MM.1S (cell line): ENCODE results near the gene ELMOD2.

Source experiments
- DNase-seq: peaks from one replicate; pipeline ENCODE4 v3.0.0-alpha.2; 2015
- H2AFZ ChIP-seq: fragments of 300-600 bp; sonication (generic); 2 replicates; pipeline ENCODE4 v1.6.0; 2016; ENCODE audit warnings: antibody characterized with exemption, low read length
- H3F3A ChIP-seq: fragments of 300-600 bp; sonication (generic); 2 replicates; pipeline ENCODE4 v1.6.1; 2016; ENCODE audit warnings: mild to moderate bottlenecking, antibody characterized with exemption, low read length, moderate library complexity, mixed read lengths; ENCODE audit not compliant: insufficient read depth
- H3K27ac ChIP-seq: fragments of 300-600 bp; sonication (generic); 2 replicates; pipeline ENCODE4 v1.5.1; 2016; ENCODE audit warnings: mild to moderate bottlenecking, low read length
- H3K27me3 ChIP-seq: fragments of 300-600 bp; sonication (generic); replicated peaks from 2 replicates; pipeline ENCODE4 v1.6.0; 2016; ENCODE audit warnings: low read length; ENCODE audit not compliant: insufficient read depth
- H3K36me3 ChIP-seq: fragments of 300-600 bp; sonication (generic); replicated peaks from 2 replicates; pipeline ENCODE4 v1.6.1; 2016; ENCODE audit warnings: mild to moderate bottlenecking, low read length, mixed read lengths; ENCODE audit not compliant: insufficient read depth
- H3K4me1 ChIP-seq: fragments of 300-600 bp; sonication (generic); 2 replicates; pipeline ENCODE4 v1.6.1; 2016; ENCODE audit warnings: low read length, mixed read lengths
- H3K4me2 ChIP-seq: fragments of 300-600 bp; sonication (generic); 2 replicates; pipeline ENCODE4 v1.6.0; 2016; ENCODE audit warnings: low read depth, low read length
- H3K4me3 ChIP-seq: fragments of 300-600 bp; sonication (generic); 2 replicates; pipeline ENCODE4 v1.5.1; 2016; ENCODE audit warnings: low read length, mixed read lengths
- H3K79me2 ChIP-seq: fragments of 300-600 bp; sonication (generic); 2 replicates; pipeline ENCODE4 v1.6.1; 2016; ENCODE audit warnings: mixed run types, low read length, mixed read lengths
- H3K9ac ChIP-seq: fragments of 300-600 bp; sonication (generic); 2 replicates; pipeline ENCODE4 v1.6.1; 2016; ENCODE audit warnings: low read length, mixed read lengths
- H3K9me2 ChIP-seq: fragments of 300-600 bp; sonication (generic); replicated peaks from 2 replicates; pipeline ENCODE4 v1.6.1; 2016; ENCODE audit warnings: mild to moderate bottlenecking, low read length, mixed read lengths; ENCODE audit not compliant: insufficient read depth
- H3K9me3 ChIP-seq: fragments of 300-600 bp; sonication (generic); replicated peaks from 2 replicates; pipeline ENCODE4 v1.6.1; 2016; ENCODE audit warnings: mild to moderate bottlenecking, low read length, mixed read lengths; ENCODE audit not compliant: insufficient read depth
- H4K20me1 ChIP-seq: fragments of 300-600 bp; sonication (generic); 2 replicates; pipeline ENCODE4 v1.6.1; 2016; ENCODE audit warnings: mild to moderate bottlenecking, low read length, moderate library complexity, mixed read lengths; ENCODE audit not compliant: insufficient read depth
- EZH2 ChIP-seq: fragments of 300-600 bp; sonication (generic); optimal IDR thresholded peaks from 2 replicates; pipeline ENCODE3; 2017; ENCODE audit warnings: low read depth, mild to moderate bottlenecking, antibody characterized with exemption, low read length, mixed read lengths
- EZH2phosphoT487 ChIP-seq: fragments of 300-600 bp; sonication (generic); IDR thresholded peaks from 2 replicates; pipeline ENCODE4 v1.6.1; 2018; ENCODE audit warnings: antibody characterized with exemption, low read length
- TF ChIP-seq, protein P1 (sequence below): fragments of 300-600 bp; sonication (generic); IDR thresholded peaks from 2 replicates; pipeline ENCODE4 v1.5.1; 2016; ENCODE audit warnings: antibody characterized with exemption, low read length, mixed read lengths

ELMOD2 gene

DNA sequence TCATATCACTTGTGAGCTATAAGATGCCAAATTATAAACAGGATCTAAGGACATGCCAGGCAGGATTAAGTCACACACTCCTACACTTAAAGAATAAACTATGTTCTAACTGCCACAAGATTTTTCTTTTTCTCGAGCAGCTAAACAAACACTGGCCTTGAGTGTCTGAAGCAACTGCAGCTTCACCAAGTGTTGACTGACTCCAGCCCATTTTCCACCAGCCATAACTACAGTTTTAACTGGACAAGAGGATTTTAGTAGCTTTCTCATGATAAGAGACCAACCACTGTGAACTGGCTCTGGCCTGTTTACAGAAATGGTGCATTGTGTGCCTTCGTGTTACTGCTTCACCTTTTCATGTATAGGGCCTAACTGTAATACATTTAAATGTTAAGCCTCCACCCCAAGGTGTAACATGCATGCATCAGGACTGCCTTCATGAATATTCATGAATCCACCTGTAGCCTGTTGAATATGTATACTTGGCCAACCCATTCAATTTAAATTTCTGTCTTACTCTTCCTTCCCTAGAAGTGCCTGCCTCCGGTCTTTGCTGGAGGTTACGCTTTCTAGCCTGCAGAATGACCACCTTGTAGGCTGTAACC, 34.0 kb downstream of the ELMOD2 start:
- Histone ChIP-seq H4K20me1 (no peaks in the 10 kb centered on the region), H3K9ac (no peak overlapping the region), H3K4me3 (no peak overlapping the region), H3K4me2 (no peak overlapping the region), H2AFZ (no peak overlapping the region), H3K27ac (no peak overlapping the region), H3K79me2 (no peaks in the 10 kb centered on the region), H3K4me1 (peaks cover 19% of the 10 kb centered on the region), H3K27me3 (no peaks in the 10 kb centered on the region), H3K9me3 (no peaks in the 10 kb centered on the region), H3F3A (peaks cover 4% of the 10 kb centered on the region), H3K9me2 (no peaks in the 10 kb centered on the region), H3K36me3 (no peaks in the 10 kb centered on the region)
- DNase-seq = no peak
- TF ChIP-seq EZH2 = no peak
- TF ChIP-seq, protein P1, sequence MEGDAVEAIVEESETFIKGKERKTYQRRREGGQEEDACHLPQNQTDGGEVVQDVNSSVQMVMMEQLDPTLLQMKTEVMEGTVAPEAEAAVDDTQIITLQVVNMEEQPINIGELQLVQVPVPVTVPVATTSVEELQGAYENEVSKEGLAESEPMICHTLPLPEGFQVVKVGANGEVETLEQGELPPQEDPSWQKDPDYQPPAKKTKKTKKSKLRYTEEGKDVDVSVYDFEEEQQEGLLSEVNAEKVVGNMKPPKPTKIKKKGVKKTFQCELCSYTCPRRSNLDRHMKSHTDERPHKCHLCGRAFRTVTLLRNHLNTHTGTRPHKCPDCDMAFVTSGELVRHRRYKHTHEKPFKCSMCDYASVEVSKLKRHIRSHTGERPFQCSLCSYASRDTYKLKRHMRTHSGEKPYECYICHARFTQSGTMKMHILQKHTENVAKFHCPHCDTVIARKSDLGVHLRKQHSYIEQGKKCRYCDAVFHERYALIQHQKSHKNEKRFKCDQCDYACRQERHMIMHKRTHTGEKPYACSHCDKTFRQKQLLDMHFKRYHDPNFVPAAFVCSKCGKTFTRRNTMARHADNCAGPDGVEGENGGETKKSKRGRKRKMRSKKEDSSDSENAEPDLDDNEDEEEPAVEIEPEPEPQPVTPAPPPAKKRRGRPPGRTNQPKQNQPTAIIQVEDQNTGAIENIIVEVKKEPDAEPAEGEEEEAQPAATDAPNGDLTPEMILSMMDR = no peak
- TF ChIP-seq EZH2phosphoT487 = no peak

DNA sequence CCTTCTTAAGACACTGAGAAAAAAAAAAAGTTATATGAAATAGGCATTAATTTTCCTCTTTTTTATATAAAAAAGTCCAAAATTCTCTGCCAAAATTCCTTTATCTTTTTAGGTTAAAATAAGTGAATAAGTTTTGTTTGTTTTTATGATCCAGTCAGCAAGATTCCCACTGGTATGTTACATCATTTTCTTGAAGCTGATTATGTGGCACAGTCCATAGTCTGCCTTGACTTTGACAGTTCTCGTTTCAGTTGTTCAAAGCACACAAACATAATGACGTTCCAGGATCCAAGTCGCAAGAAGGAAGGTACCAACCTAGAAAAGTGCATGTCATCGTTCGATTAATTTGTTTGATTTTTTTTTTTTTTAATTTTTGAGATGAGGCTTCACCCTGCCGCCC, 35.7 kb downstream of the ELMOD2 start:
- H3K27ac ChIP-seq = no peak overlapping the region

GRCh38 chr4:140568507-140569306, 44.7 kb downstream of the ELMOD2 start, which contains the start of gene UCP1:
UCP1 (minus strand) TSS chr4:140568961; CDS start chr4:140568729, 232 bp downstream.
- Histone ChIP-seq H3K27me3 (no peaks in the 10 kb centered on the region), H3K27ac (no peak within 1 kb of the TSS), H3K4me1 (no peaks in the 10 kb centered on the region), H3K9me2 (no peaks in the 10 kb centered on the region), H3K36me3 (no peaks in the 10 kb centered on the region), H2AFZ (no peak within 1 kb of the TSS), H3K9ac (no peak within 1 kb of the TSS), H3K9me3 (no peaks in the 10 kb centered on the region), H3K79me2 (no peaks in the 10 kb centered on the region), H3K4me3 (no peak within 1 kb of the TSS), H4K20me1 (no peaks in the 10 kb centered on the region), H3F3A (no peaks in the 10 kb centered on the region), H3K4me2 (no peak within 1 kb of the TSS)
- TF ChIP-seq EZH2 (no peak), EZH2phosphoT487 (no peak)
- TF ChIP-seq, protein P1 = no peak
- no peak for DNase-seq

More for the DNA sequence above, 35.7 kb downstream of the ELMOD2 start:
- Histone ChIP-seq H3K9me3 (no peaks in the 10 kb centered on the region), H4K20me1 (no peaks in the 10 kb centered on the region), H3K4me2 (no peak overlapping the region), H3K9me2 (no peaks in the 10 kb centered on the region), H2AFZ (no peak overlapping the region), H3K36me3 (no peaks in the 10 kb centered on the region), H3K9ac (no peak overlapping the region), H3K79me2 (no peaks in the 10 kb centered on the region), H3F3A (peaks cover 4% of the 10 kb centered on the region), H3K4me3 (no peak overlapping the region), H3K4me1 (peaks cover 19% of the 10 kb centered on the region), H3K27me3 (no peaks in the 10 kb centered on the region)
- TF ChIP-seq EZH2phosphoT487 = no peak
- TF ChIP-seq, protein P1 = no peak
- TF ChIP-seq EZH2 = no peak
- no peak for DNase-seq
